WI38 (cell line): ENCODE measurements around the gene IMMP2L.

Experiments used
- H3K4me3 ChIP-seq: 2 replicates; pipeline ENCODE4 v1.5.1; 2011; ENCODE audit warnings: low read depth, mild to moderate bottlenecking, control low read depth, low read length
- TF ChIP-seq, protein P1 (sequence below): IDR thresholded peaks from 2 replicates; pipeline ENCODE4 v1.5.1; 2012; ENCODE audit warnings: low read depth, mild to moderate bottlenecking, control low read depth, low read length

The IMMP2L gene

DNA sequence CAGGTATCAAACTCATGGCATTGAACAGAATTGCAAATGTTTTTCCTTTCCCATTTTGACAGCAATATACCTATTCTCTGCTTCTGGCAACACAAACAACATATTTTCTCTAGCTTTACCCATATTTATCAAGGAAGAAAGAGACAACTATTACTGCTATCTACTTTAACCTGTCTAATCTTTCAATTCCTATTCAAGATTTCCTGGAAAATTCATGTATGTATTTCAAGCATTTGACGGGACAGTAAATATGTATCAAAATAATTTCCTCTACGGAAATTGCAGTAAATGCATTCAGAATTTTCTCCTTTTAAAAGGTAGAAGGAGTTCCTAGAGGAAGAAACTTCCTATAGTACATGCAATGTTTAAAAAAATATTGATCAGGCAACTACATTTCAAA, 650.7 kb downstream of the IMMP2L start:
- H3K4me3 ChIP-seq: no peak overlapping the region
- TF ChIP-seq, protein P1, sequence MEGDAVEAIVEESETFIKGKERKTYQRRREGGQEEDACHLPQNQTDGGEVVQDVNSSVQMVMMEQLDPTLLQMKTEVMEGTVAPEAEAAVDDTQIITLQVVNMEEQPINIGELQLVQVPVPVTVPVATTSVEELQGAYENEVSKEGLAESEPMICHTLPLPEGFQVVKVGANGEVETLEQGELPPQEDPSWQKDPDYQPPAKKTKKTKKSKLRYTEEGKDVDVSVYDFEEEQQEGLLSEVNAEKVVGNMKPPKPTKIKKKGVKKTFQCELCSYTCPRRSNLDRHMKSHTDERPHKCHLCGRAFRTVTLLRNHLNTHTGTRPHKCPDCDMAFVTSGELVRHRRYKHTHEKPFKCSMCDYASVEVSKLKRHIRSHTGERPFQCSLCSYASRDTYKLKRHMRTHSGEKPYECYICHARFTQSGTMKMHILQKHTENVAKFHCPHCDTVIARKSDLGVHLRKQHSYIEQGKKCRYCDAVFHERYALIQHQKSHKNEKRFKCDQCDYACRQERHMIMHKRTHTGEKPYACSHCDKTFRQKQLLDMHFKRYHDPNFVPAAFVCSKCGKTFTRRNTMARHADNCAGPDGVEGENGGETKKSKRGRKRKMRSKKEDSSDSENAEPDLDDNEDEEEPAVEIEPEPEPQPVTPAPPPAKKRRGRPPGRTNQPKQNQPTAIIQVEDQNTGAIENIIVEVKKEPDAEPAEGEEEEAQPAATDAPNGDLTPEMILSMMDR: no peak

DNA sequence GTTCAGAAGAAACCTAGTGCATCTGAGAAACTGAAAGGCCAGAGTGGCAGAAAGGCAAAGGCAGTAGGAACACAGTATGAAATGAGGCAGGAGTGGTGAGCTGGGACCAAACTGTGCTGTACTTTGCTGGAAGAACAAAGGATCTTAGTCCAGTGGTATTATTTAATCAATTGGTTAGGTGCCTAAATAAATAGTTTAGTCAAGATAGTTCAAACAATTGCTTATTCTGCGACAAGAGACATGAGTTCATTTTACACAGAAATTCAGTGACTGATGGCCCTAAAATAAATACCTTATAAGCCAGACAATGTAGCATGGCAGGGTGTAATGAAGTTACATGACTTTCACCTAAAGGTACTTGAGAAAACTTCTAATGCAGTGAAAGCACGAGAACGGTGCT, 653.2 kb downstream of the IMMP2L start:
- TF ChIP-seq, protein P1: no peak
- no peak overlapping the region for H3K4me3 ChIP-seq

DNA sequence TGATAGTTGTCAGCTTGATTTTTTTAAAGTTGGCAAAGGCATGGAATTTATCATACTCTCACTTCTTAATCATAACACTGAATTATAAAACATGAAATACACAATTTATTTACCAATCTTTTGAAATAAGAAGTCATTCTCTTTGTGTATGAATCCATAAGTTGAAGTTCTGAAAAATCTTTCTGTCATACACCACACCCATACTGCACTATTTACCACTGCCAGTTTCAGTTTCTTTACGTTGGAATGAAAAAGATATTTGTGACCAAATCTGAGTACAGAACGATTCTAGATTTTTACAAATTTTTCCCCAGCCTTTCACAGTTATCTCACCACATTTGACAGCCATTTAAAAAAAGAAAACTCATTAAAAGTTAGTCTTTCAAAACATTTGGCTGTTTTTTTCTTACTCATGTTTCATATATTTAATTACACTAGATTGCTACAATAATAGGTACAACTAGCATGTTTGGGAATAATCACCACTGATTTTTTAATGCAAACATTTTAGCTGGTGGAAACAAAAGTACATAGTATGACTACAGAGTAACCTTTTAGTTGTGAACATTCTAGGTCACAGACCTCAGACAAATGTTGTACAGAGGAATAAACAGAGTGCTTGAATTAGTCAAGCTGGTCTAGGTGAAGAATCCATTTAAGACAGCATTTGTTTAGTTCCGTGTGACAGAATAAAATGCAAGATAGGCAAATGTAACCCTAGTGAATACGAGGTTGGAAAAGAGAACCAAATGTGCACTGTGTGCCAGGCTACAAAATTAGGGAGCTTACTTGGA, 656.3 kb downstream of the IMMP2L start:
- no peak overlapping the region for H3K4me3 ChIP-seq
- TF ChIP-seq, protein P1: no peak

DNA sequence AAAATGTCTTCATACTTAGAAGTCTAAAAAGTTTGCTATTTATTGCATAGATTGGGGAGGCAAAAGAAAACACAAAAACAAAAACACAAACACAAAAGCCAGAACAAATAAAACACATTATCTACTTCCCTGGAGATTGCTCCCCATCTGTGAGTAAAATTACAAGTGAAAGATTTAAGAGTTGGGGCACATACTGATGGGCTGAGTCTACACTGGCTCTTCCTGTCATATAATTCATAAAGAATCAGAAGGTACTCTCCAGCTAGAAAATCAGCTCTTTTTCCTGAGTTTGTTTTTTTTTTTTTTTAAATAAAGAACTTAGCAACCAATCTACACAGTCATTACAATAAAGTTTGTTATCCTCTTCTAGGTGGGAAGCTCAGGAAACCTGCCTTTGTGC, 663.8 kb downstream of the IMMP2L start:
- TF ChIP-seq, protein P1: no peak
- H3K4me3 ChIP-seq: no peak overlapping the region

DNA sequence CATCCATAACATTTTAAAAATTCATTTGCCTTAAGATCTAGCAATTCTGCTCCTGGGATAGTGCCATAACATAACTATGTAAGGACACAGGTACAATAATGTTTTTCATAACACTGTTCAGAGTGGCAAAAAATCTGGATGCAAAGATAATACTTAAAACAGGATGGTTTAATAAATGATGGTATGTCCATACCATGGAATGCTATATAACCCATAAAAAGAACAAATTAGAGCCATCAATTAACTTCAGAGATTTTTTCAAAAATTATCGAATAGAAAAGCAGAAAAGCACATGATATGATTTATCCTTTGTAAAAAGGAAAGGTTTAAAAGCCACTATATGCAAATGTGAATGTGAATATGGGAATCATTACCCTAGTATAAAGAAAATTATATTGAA, 664.8 kb downstream of the IMMP2L start:
- TF ChIP-seq, protein P1: no peak
- H3K4me3 ChIP-seq: no peak overlapping the region

DNA sequence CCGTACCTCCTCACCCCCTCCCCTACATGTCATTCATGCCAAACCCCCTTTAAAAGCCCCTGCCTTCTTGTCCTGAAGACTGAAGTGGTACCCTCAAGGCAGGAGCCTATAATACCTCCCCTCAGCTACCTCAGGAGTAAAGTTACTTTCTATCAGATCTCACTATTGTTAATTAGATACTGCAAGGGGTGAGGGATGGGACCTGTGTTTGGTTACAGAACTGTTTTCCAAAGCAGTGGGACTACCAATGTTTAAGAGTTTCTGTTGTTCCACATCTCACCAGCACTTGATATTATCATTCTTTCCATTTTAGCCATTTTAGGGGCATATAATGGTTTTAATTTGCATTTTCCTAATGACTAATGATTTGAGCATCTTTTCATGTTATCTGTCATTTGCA, 668.2 kb downstream of the IMMP2L start:
- no peak overlapping the region for H3K4me3 ChIP-seq
- TF ChIP-seq, protein P1: no peak

DNA sequence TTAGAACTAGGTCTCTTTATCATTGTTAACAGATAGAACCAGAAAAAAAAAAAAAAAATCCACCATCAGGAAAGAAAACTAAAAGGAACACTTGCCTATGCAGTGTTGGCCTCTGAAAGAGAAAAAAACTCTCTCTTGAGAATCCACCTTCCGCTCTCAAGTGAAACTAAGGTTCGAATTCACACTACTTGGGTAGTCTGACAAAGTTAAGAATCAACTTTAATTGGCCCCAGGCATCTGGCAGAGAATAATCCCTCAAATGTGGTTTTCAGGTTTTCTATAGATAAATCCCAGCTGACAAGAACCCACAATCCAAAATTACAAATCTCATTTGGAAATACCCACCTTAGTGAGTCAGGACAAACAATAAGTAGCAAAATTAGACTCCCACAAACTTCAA, 671.1 kb downstream of the IMMP2L start:
- TF ChIP-seq, protein P1: no peak
- no peak overlapping the region for H3K4me3 ChIP-seq
